Stimulated activated CD8-positive, alpha-beta memory T cell treated with anti-CD3 and anti-CD28 coated beads, Interleukin-4, amount 100 ng/mL, for 24 hours (primary cell): ENCODE results near the gene LRTM2.

ENCODE experiments used
- DNase-seq: peaks from one replicate; pipeline ENCODE4 v3.0.0-alpha.2; 2020; ENCODE audit warnings: low read depth

The LRTM2 gene

GRCh38 chr12:1884651-1885050, 64.3 kb downstream of the LRTM2 start:
- no peak for DNase-seq

GRCh38 chr12:1885082-1885596, 64.8 kb downstream of the LRTM2 start:
- no peak for DNase-seq

GRCh38 chr12:1885599-1886245, 65.4 kb downstream of the LRTM2 start:
- DNase-seq: no peak
